ENCODE measurements around the gene ANKH.

DNA sequence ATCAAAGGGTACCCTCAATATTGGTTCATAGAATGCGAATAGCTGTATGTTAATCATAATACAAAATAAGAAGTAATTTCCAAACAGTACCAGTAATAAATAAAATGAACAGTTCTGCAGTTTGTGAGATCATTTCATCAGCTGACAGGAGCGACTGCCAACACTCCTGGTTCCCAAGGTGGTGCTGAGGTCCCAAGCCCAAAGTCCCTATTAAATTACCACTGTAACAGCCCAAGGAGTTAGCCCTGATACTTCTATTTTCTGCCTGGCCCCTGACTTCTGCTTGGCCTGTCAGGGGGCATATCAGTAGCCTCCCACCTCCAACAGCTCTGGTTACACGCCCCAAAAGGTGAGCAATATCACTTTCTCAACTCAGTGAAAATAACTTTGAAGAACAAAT lies 47.1 kb downstream of the ANKH start:
- TF ChIP-seq CTCF (conservative IDR thresholded peaks at IDR 0.05 in 1 of 2, IDR thresholded peaks at IDR 0.05 in 1 of 2; ENCODE audit: extremely low read depth in 1 of 2, insufficient read depth in 1 of 2, low read depth in 1 of 2, low read length in 2 of 2) (no peak), EZH2 (IDR thresholded peaks at IDR 0.05; ENCODE audit: borderline replicate concordance, low read length) (no peak)
